A549 (cell line): ENCODE results near the gene ALB. TPM values are rescaled to one million over a fixed set of nuclear protein-coding genes. Genes with fewer than 3 reads are reported as not detected.

ENCODE experiments used
- ATAC-seq, 2 experiments: fragments of 200-7000 bp in 1 of 2; fragments of >200 bp in 1 of 2; cut with Nextera tagmentation in 1 of 2; cut with Tn5 transposase in 1 of 2; 3 replicates each; pipeline versions ENCODE4 v1.8.0 to v1.9.1; 2018 to 2020; ENCODE audit warnings: mild to moderate bottlenecking in 1 of 2, moderate library complexity in 1 of 2
- CTCF ChIA-PET: fragments of 300-600 bp; sonication (Branson Sonifier 250); formaldehyde crosslinking; extraction: SDS; loops from one replicate; lab custom pipeline; 2021; ENCODE audit warnings: antibody characterized with exemption, inconsistent platforms; lab: Yijun Ruan, JAX
- POLR2A ChIA-PET: fragments of 350-600 bp; formaldehyde crosslinking; extraction: SDS; loops from one replicate; lab custom pipeline; 2021; ENCODE audit warnings: antibody characterized with exemption, inconsistent platforms; lab: Yijun Ruan, JAX
- DNase-seq, 2 experiments: peaks; one replicate each; pipeline versions ENCODE4 v3.0.0 to v3.0.0-alpha.2; 2011 to 2016; ENCODE audit warnings: low read depth in 1 of 2, low spot score in 1 of 2
- FAIRE-seq: peaks from 2 replicates; lab custom pipeline; 2011; peaks lifted over from hg19 to GRCh38; lab: Jason Lieb, UNC
- H3K27ac ChIP-seq, 2 experiments: fragments of >200 bp; sonication (Bioruptor Twin); formaldehyde crosslinking; 3 replicates each; pipeline ENCODE4 v1.5.1; 2016 to 2017
- H3K4me1 ChIP-seq: fragments of >200 bp; sonication (Bioruptor Twin); formaldehyde crosslinking; 3 replicates; pipeline ENCODE4 v1.6.1; 2016
- H3K4me2 ChIP-seq: fragments of >200 bp; sonication (Bioruptor Twin); formaldehyde crosslinking; 3 replicates; pipeline ENCODE4 v1.6.1; 2016
- H3K4me3 ChIP-seq: fragments of >200 bp; sonication (Bioruptor Twin); formaldehyde crosslinking; 3 replicates; pipeline ENCODE4 v1.5.1; 2016
- H3K9me3 ChIP-seq: fragments of >200 bp; sonication (Bioruptor Twin); formaldehyde crosslinking; 3 replicates; pipeline ENCODE4 v1.6.1; 2016
- BCL3 ChIP-seq: fragments of >200 bp; sonication (Bioruptor Twin); formaldehyde crosslinking; IDR thresholded peaks from 3 replicates; pipeline ENCODE4 v1.6.1; 2016
- CEBPB ChIP-seq, 2 experiments: fragments of >200 bp in 1 of 2; sonication (Bioruptor Twin) in 1 of 2; formaldehyde crosslinking in 1 of 2; IDR thresholded peaks; 2 replicates each; pipeline ENCODE4 v1.6.1; 2012 to 2016
- KDM5A ChIP-seq: fragments of 200-600 bp; sonication (generic); IDR thresholded peaks from 2 replicates; pipeline ENCODE4 v1.6.1; 2016; ENCODE audit warnings: antibody characterized with exemption, mild to moderate bottlenecking
- MAFK ChIP-seq: fragments of 450-650 bp; IDR thresholded peaks from 2 replicates; pipeline ENCODE4 v1.6.1; 2014; ENCODE audit not compliant: partially characterized antibody
- NPAS2 ChIP-seq: fragments of 250-450 bp; sonication (Bioruptor Pico); IDR thresholded peaks from 2 replicates; pipeline ENCODE4 v1.8.0; 2022; ENCODE audit warnings: mild to moderate bottlenecking, moderate library complexity, borderline replicate concordance
- PBX3 ChIP-seq: IDR thresholded peaks from 2 replicates; pipeline ENCODE4 v1.6.1; 2012
- RAD21 ChIP-seq, 2 experiments: fragments of >200 bp in 1 of 2; sonication (Bioruptor Twin) in 1 of 2; formaldehyde crosslinking in 1 of 2; IDR thresholded peaks in 1 of 2; conservative IDR thresholded peaks in 1 of 2; 2 replicates in 1 of 2; 3 replicates in 1 of 2; pipeline ENCODE4 v1.6.1; 2012 to 2018; ENCODE audit warnings: inconsistent platforms in 1 of 2
- SREBF2 ChIP-seq: fragments of 450-650 bp; IDR thresholded peaks from 2 replicates; pipeline ENCODE4 v1.6.1; 2014; ENCODE audit warnings: mild to moderate bottlenecking, moderate library complexity
- WGBS: methylation state at CpG from one replicate; pipeline ENCODE4 v1.1.6; 2017; ENCODE audit errors: missing lambda C conversion rate; 5-methylcytosine and 5-hydroxymethylcytosine counted together
- polyA plus RNA-seq, 4 experiments: library from polyadenylated mRNA; depleted of rRNA in 3 of 4; stranded (reverse); fragments of >200 nt; fragmentation: RNase III in 1 of 4; extraction: RNeasy Plus Mini Kit Qiagen cat#74134 plus additional on column Dnase treatment in 1 of 4; gene quantifications; 2 replicates in 3 of 4; 3 replicates in 1 of 4; pipeline ENCODE4 v1.2.3, GENCODE V29; 2011 to 2017

The ALB gene
- polyA plus RNA-seq, 2 of the 4 experiments (the other 2 are of a cell fraction): 0.10 to 0.25 TPM

GRCh38 chr4:73468170-73468569 is 64.1 kb downstream of the ALB start:
- CTCF ChIA-PET: interaction anchor here (1.0 to 1.9 kb wide), 2 partner anchors 11 to 106 kb away, joined by 4 read pairs; no protein-coding TSS in a partner anchor
- WGBS: 86% methylated on average over 3 of the region's 3 CpGs

GRCh38 chr4:73470728-73471127 is 66.6 kb downstream of the ALB start:
- FAIRE-seq (no peak), ATAC-seq (no peak), DNase-seq (no peak)
- no peaks in the 10 kb centered on the region for H3K4me1 ChIP-seq
- TF ChIP-seq PBX3: no peak
- TF ChIP-seq NPAS2 (CRISPR knock-in tag): no peak
- TF ChIP-seq MAFK: peak; percentile 62
- ChIA-PET POLR2A (no interaction called here), CTCF (no interaction called here)
- H3K4me2 ChIP-seq: no peak overlapping the region
- peaks cover 16% of the 10 kb centered on the region; the same call in 2 of the 3 replicates for H3K9me3 ChIP-seq
- H3K27ac ChIP-seq: no peak overlapping the region
- no peak overlapping the region for H3K4me3 ChIP-seq
- 6% methylated on average over 1 of the region's 1 CpG for whole genome bisulfite sequencing

More at GRCh38 chr4:73468170-73468569, 64.1 kb downstream of the ALB start:
- Histone ChIP-seq H3K27ac (no peak overlapping the region), H3K9me3 (peaks cover 5% of the 10 kb centered on the region; the same call in 2 of the 3 replicates), H3K4me1 (no peaks in the 10 kb centered on the region), H3K4me3 (no peak overlapping the region), H3K4me2 (no peak overlapping the region)
- no peak for DNase-seq
- POLR2A ChIA-PET: no interaction called here
- TF ChIP-seq BCL3 (no peak), KDM5A (no peak), MAFK (peak; percentile 63), SREBF2 (no peak), RAD21 (conservative IDR thresholded peaks at IDR 0.05 in 1 of 2, IDR thresholded peaks at IDR 0.05 in 1 of 2) (no peak), CEBPB (IDR thresholded peaks at IDR 0.05) (no peak)
- no peak for ATAC-seq
- FAIRE-seq: no peak

Other genes with a start within 250 kb of the ALB start
- gene ANKRD17, start 145.5 kb upstream of the ALB start, polyA plus RNA-seq (2011; rRNA removed): 43.5 and 46.3 TPM in 2 replicates
- gene ANKRD17, start 145.5 kb upstream of the ALB start, polyA plus RNA-seq (2017; fragmentation: RNase III; extraction: RNeasy Plus Mini Kit Qiagen cat#74134 plus additional on column Dnase treatment): 17.5 to 19.0 TPM (median 18.1 TPM) in 3 replicates
- gene AFP, start 31.9 kb downstream of the ALB start, polyA plus RNA-seq (2011; rRNA removed): 1.1 and 1.8 TPM in 2 replicates
- 4.0 to 4.5 TPM (median 4.5 TPM) in 3 replicates for gene AFP, start 31.9 kb downstream of the ALB start, polyA plus RNA-seq (2017; fragmentation: RNase III; extraction: RNeasy Plus Mini Kit Qiagen cat#74134 plus additional on column Dnase treatment)
- gene AFM, start 77.5 kb downstream of the ALB start, polyA plus RNA-seq (2011; rRNA removed): not detected in 2 replicates
- gene AFM, start 77.5 kb downstream of the ALB start, polyA plus RNA-seq (2017; fragmentation: RNase III; extraction: RNeasy Plus Mini Kit Qiagen cat#74134 plus additional on column Dnase treatment): not detected in 3 replicates
- gene RASSF6, start 216.1 kb downstream of the ALB start, polyA plus RNA-seq (2011; rRNA removed): 4.4 and 5.9 TPM in 2 replicates
- gene RASSF6, start 216.1 kb downstream of the ALB start, polyA plus RNA-seq (2017; fragmentation: RNase III; extraction: RNeasy Plus Mini Kit Qiagen cat#74134 plus additional on column Dnase treatment): 1.6 to 1.8 TPM (median 1.8 TPM) in 3 replicates